WTC11 (cell line): ENCODE results near the gene AOC1. TPM values are rescaled to one million over a fixed set of nuclear protein-coding genes. Genes with fewer than 3 reads are reported as not detected.

ENCODE experiments used
- ATAC-seq: fragments of 200-7000 bp; cut with Tn5 transposase; 2 replicates; pipeline ENCODE4 v1.10.0; 2021; ENCODE audit warnings: mild to moderate bottlenecking, moderate library complexity
- CTCF ChIA-PET: fragments of 300-600 bp; sonication (Branson Sonifier 250); formaldehyde crosslinking; loops from one replicate; lab custom pipeline; 2021; ENCODE audit warnings: antibody characterized with exemption; lab: Charles Lee
- POLR2A ChIA-PET: fragments of 350-600 bp; sonication (Branson Sonifier 250); formaldehyde crosslinking; loops from one replicate; lab custom pipeline; 2021; ENCODE audit warnings: antibody characterized with exemption; lab: Charles Lee
- DNase-seq: peaks from one replicate; pipeline ENCODE4 v3.0.0; 2021; ENCODE audit warnings: low spot score
- H3K27ac Mint-ChIP-seq: 2 replicates; pipeline ENCODE4 v1.8.0; 2021; ENCODE audit warnings: mixed read lengths
- H3K27me3 Mint-ChIP-seq: 2 replicates; pipeline ENCODE4 v1.8.0; 2021; ENCODE audit warnings: low read depth, mild to moderate bottlenecking, moderate library complexity, mixed read lengths
- H3K36me3 Mint-ChIP-seq: 2 replicates; pipeline ENCODE4 v1.8.0; 2021; ENCODE audit warnings: mixed read lengths
- H3K4me1 Mint-ChIP-seq: 2 replicates; pipeline ENCODE4 v1.8.0; 2022; ENCODE audit warnings: mixed read lengths
- H3K4me3 Mint-ChIP-seq: 2 replicates; pipeline ENCODE4 v1.8.0; 2021; ENCODE audit warnings: mild to moderate bottlenecking, moderate library complexity, mixed read lengths
- H3K9me3 Mint-ChIP-seq: 2 replicates; pipeline ENCODE4 v1.8.0; 2021; ENCODE audit warnings: mixed read lengths
- CBFB ChIP-seq: sonication (generic); formaldehyde crosslinking; IDR thresholded peaks from 2 replicates; pipeline ENCODE4 v1.8.1; 2022; ENCODE audit warnings: mild to moderate bottlenecking, low read depth, missing genetic modification reagents
- ELF4 ChIP-seq: sonication (generic); formaldehyde crosslinking; IDR thresholded peaks from 2 replicates; pipeline ENCODE4 v1.8.1; 2022; ENCODE audit warnings: low read depth, mild to moderate bottlenecking, moderate library complexity, missing genetic modification reagents
- EMX1 ChIP-seq: fragments of 250-450 bp; sonication (Bioruptor Pico); IDR thresholded peaks from 2 replicates; pipeline ENCODE4 v1.8.0; 2021; ENCODE audit warnings: mild to moderate bottlenecking
- ETV6 ChIP-seq: sonication (generic); formaldehyde crosslinking; IDR thresholded peaks from 2 replicates; pipeline ENCODE4 v1.8.1; 2022; ENCODE audit warnings: mild to moderate bottlenecking, missing genetic modification reagents
- FOXP1 ChIP-seq: sonication (generic); formaldehyde crosslinking; IDR thresholded peaks from 2 replicates; pipeline ENCODE4 v1.8.0; 2022; ENCODE audit warnings: missing genetic modification reagents, mild to moderate bottlenecking, moderate library complexity, borderline replicate concordance
- KAT7 ChIP-seq: sonication (generic); formaldehyde crosslinking; IDR thresholded peaks from 2 replicates; pipeline ENCODE4 v1.8.1; 2023; ENCODE audit warnings: missing genetic modification reagents, mild to moderate bottlenecking, borderline replicate concordance
- NR3C1 ChIP-seq: sonication (generic); formaldehyde crosslinking; conservative IDR thresholded peaks from 2 replicates; pipeline ENCODE4 v1.8.1; 2023; ENCODE audit warnings: low read depth, mild to moderate bottlenecking, missing genetic modification reagents
- TCF7 ChIP-seq: sonication (generic); formaldehyde crosslinking; IDR thresholded peaks from 2 replicates; pipeline ENCODE4 v1.8.0; 2022; ENCODE audit warnings: mild to moderate bottlenecking, low read depth, missing genetic modification reagents, moderate library complexity
- ZBTB43 ChIP-seq: sonication (generic); formaldehyde crosslinking; IDR thresholded peaks from 2 replicates; pipeline ENCODE4 v1.8.1; 2023; ENCODE audit warnings: mild to moderate bottlenecking, missing genetic modification reagents
- ZNF281 ChIP-seq: sonication (generic); formaldehyde crosslinking; IDR thresholded peaks from 2 replicates; pipeline ENCODE4 v1.8.0; 2023; ENCODE audit warnings: mild to moderate bottlenecking, missing genetic modification reagents
- ZNF416 ChIP-seq: fragments of 250-450 bp; sonication (Bioruptor Pico); IDR thresholded peaks from 2 replicates; pipeline ENCODE4 v1.9.0; 2021; ENCODE audit warnings: mild to moderate bottlenecking, inconsistent platforms
- ZNF425 ChIP-seq: fragments of 250-450 bp; sonication (Bioruptor Pico); conservative IDR thresholded peaks from 2 replicates; pipeline ENCODE4 v1.9.0; 2021; ENCODE audit warnings: mild to moderate bottlenecking
- total RNA-seq: library from RNA; stranded (reverse); gene quantifications from 3 replicates; pipeline ENCODE4 v1.2.3, GENCODE V29; 2021
- TF ChIP-seq, protein P1 (sequence below): fragments of 250-450 bp; sonication (Bioruptor Pico); IDR thresholded peaks from 2 replicates; pipeline ENCODE4 v1.9.0; 2021; ENCODE audit warnings: mild to moderate bottlenecking
- TF ChIP-seq, protein P2 (sequence below): sonication (generic); formaldehyde crosslinking; IDR thresholded peaks from 2 replicates; pipeline ENCODE4 v1.8.1; 2022; ENCODE audit warnings: low read depth, missing genetic modification reagents, borderline replicate concordance
- TF ChIP-seq, protein P3 (sequence below): sonication (generic); formaldehyde crosslinking; IDR thresholded peaks from 2 replicates; pipeline ENCODE4 v1.8.0; 2023; ENCODE audit warnings: missing genetic modification reagents
- TF ChIP-seq, protein P4 (sequence below): sonication (generic); formaldehyde crosslinking; conservative IDR thresholded peaks from 2 replicates; pipeline ENCODE4 v1.8.1; 2023; ENCODE audit warnings: mild to moderate bottlenecking, low read depth, missing genetic modification reagents, moderate library complexity
- TF ChIP-seq, protein P5 (sequence below): sonication (generic); formaldehyde crosslinking; conservative IDR thresholded peaks from 2 replicates; pipeline ENCODE4 v1.8.1; 2022; ENCODE audit warnings: mild to moderate bottlenecking, missing genetic modification reagents

AOC1 gene
- total RNA-seq, 1 experiment from 2014 or later: 0.17 TPM

DNA sequence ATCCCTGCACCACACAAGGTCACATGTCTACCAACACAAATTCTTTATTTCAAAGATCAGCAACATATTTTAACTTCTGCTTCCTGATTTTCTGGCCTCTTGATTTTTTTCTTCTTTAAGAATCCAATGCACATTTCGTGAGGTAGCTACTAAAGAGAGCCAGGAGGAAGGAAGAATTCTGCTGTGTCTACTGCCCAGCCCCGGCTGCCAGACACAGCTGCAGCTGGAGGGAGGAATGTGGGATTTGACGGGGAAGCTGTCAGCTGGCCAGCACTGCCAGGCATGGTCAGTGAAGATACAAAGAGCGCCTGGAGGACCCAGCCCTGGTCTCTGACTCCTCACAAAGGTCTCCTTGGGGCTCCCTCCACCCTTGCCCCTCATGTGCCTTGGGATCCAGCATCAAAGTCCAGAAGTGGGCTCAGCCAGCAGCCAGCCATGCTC is 6.9 kb upstream of the AOC1 start:
- TF ChIP-seq CBFB: no peak
- TF ChIP-seq, protein P1, sequence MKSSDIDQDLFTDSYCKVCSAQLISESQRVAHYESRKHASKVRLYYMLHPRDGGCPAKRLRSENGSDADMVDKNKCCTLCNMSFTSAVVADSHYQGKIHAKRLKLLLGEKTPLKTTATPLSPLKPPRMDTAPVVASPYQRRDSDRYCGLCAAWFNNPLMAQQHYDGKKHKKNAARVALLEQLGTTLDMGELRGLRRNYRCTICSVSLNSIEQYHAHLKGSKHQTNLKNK: no peak
- TF ChIP-seq, protein P2, sequence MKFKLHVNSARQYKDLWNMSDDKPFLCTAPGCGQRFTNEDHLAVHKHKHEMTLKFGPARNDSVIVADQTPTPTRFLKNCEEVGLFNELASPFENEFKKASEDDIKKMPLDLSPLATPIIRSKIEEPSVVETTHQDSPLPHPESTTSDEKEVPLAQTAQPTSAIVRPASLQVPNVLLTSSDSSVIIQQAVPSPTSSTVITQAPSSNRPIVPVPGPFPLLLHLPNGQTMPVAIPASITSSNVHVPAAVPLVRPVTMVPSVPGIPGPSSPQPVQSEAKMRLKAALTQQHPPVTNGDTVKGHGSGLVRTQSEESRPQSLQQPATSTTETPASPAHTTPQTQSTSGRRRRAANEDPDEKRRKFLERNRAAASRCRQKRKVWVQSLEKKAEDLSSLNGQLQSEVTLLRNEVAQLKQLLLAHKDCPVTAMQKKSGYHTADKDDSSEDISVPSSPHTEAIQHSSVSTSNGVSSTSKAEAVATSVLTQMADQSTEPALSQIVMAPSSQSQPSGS (CRISPR knock-in tag): no peak
- TF ChIP-seq ZBTB43 (CRISPR knock-in tag): no peak
- TF ChIP-seq, protein P3, sequence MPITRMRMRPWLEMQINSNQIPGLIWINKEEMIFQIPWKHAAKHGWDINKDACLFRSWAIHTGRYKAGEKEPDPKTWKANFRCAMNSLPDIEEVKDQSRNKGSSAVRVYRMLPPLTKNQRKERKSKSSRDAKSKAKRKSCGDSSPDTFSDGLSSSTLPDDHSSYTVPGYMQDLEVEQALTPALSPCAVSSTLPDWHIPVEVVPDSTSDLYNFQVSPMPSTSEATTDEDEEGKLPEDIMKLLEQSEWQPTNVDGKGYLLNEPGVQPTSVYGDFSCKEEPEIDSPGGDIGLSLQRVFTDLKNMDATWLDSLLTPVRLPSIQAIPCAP (CRISPR knock-in tag): no peak
- TF ChIP-seq ZNF281 (CRISPR knock-in tag): no peak
- no peak for TF ChIP-seq FOXP1 (CRISPR knock-in tag)
- no peak for TF ChIP-seq ELF4
- no peak for TF ChIP-seq NR3C1 (CRISPR knock-in tag)
- no peak for TF ChIP-seq ZNF425 (CRISPR knock-in tag)
- TF ChIP-seq ZNF416: no peak
- TF ChIP-seq EMX1 (CRISPR knock-in tag): no peak
- TF ChIP-seq KAT7 (CRISPR knock-in tag): no peak
- TF ChIP-seq, protein P4, sequence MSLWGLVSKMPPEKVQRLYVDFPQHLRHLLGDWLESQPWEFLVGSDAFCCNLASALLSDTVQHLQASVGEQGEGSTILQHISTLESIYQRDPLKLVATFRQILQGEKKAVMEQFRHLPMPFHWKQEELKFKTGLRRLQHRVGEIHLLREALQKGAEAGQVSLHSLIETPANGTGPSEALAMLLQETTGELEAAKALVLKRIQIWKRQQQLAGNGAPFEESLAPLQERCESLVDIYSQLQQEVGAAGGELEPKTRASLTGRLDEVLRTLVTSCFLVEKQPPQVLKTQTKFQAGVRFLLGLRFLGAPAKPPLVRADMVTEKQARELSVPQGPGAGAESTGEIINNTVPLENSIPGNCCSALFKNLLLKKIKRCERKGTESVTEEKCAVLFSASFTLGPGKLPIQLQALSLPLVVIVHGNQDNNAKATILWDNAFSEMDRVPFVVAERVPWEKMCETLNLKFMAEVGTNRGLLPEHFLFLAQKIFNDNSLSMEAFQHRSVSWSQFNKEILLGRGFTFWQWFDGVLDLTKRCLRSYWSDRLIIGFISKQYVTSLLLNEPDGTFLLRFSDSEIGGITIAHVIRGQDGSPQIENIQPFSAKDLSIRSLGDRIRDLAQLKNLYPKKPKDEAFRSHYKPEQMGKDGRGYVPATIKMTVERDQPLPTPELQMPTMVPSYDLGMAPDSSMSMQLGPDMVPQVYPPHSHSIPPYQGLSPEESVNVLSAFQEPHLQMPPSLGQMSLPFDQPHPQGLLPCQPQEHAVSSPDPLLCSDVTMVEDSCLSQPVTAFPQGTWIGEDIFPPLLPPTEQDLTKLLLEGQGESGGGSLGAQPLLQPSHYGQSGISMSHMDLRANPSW (CRISPR knock-in tag): no peak
- no peak for TF ChIP-seq ETV6 (CRISPR knock-in tag)
- TF ChIP-seq, protein P5, sequence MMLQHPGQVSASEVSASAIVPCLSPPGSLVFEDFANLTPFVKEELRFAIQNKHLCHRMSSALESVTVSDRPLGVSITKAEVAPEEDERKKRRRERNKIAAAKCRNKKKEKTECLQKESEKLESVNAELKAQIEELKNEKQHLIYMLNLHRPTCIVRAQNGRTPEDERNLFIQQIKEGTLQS (CRISPR knock-in tag): no peak
- TF ChIP-seq TCF7: no peak
- no peak for DNase-seq
- Mint-ChIP-seq H3K4me1 (no peaks in the 10 kb centered on the region), H3K4me3 (no peak overlapping the region), H3K27ac (no peak overlapping the region), H3K27me3 (no peaks in the 10 kb centered on the region; the same call in 1 of the 2 replicates), H3K9me3 (no peaks in the 10 kb centered on the region), H3K36me3 (no peaks in the 10 kb centered on the region)
- ATAC-seq: no peak
- POLR2A ChIA-PET: no interaction called here
- CTCF ChIA-PET: interaction anchor here (1.2 to 1.3 kb wide), 2 partner anchors 53 to 67 kb away, joined by 4 to 5 read pairs; no protein-coding TSS in a partner anchor
